HepG2 (cell line): Measurements from ENCODE around the gene MAP3K14. TPM values are rescaled to one million over a fixed set of nuclear protein-coding genes. Genes with fewer than 3 reads are reported as not detected.

Source experiments
- AKAP8 ChIP-seq: sonication (generic); formaldehyde crosslinking; IDR thresholded peaks from 2 replicates; pipeline ENCODE4 v1.5.1; 2020; ENCODE audit warnings: mild to moderate bottlenecking, missing genetic modification reagents
- CAMTA2 ChIP-seq: sonication (generic); formaldehyde crosslinking; IDR thresholded peaks from 2 replicates; pipeline ENCODE4 v1.4.0; 2020; ENCODE audit warnings: mild to moderate bottlenecking, missing genetic modification reagents, borderline replicate concordance
- CENPX ChIP-seq: sonication (generic); formaldehyde crosslinking; IDR thresholded peaks from 2 replicates; pipeline ENCODE4 v1.9.0; 2021; ENCODE audit warnings: mild to moderate bottlenecking, missing genetic modification reagents, moderate library complexity
- DNMT3B ChIP-seq: conservative IDR thresholded peaks from 2 replicates; pipeline ENCODE4 v1.6.1; 2016; ENCODE audit warnings: missing biosample characterization, control low read depth
- EHMT2 ChIP-seq: fragments of 200-600 bp; sonication (generic); IDR thresholded peaks from 2 replicates; pipeline ENCODE4 v1.7.0; 2017; ENCODE audit warnings: antibody characterized with exemption, low read depth, low read length, borderline replicate concordance
- HIVEP1 ChIP-seq: sonication (generic); formaldehyde crosslinking; IDR thresholded peaks from 2 replicates; pipeline ENCODE4 v1.4.0; 2020; ENCODE audit warnings: mild to moderate bottlenecking, missing genetic modification reagents
- KLF6 ChIP-seq: IDR thresholded peaks from 2 replicates; pipeline ENCODE4 v1.8.0; 2016; ENCODE audit warnings: missing biosample characterization, missing genetic modification reagents
- RAD51 ChIP-seq: fragments of 450-650 bp; IDR thresholded peaks from 2 replicates; pipeline ENCODE4 v1.6.1; 2016; ENCODE audit warnings: borderline replicate concordance
- SMYD3 ChIP-seq: sonication (generic); formaldehyde crosslinking; IDR thresholded peaks from 2 replicates; pipeline ENCODE4 v1.8.1; 2023; ENCODE audit warnings: mild to moderate bottlenecking, missing genetic modification reagents
- TAF15 ChIP-seq: fragments of 200-400 bp; formaldehyde crosslinking; IDR thresholded peaks from one replicate; pipeline ENCODE4 v1.6.1; 2018; ENCODE audit warnings: mild to moderate bottlenecking, low read depth, low read length; ENCODE audit not compliant: poor library complexity, severe bottlenecking
- TARDBP ChIP-seq: sonication (generic); formaldehyde crosslinking; IDR thresholded peaks from 2 replicates; pipeline ENCODE4 v1.8.0; 2022; ENCODE audit warnings: mild to moderate bottlenecking, missing genetic modification reagents
- ZGPAT ChIP-seq: IDR thresholded peaks from 2 replicates; pipeline ENCODE4 v1.6.1; 2016; ENCODE audit warnings: mild to moderate bottlenecking
- ZIK1 ChIP-seq: sonication (generic); formaldehyde crosslinking; IDR thresholded peaks from 2 replicates; pipeline ENCODE4 v1.5.0; 2020; ENCODE audit warnings: mild to moderate bottlenecking, low read depth, missing genetic modification reagents, borderline replicate concordance
- ZNF354B ChIP-seq: sonication (generic); formaldehyde crosslinking; IDR thresholded peaks from 2 replicates; pipeline ENCODE4 v1.8.0; 2022; ENCODE audit warnings: mild to moderate bottlenecking, missing genetic modification reagents
- ZNF546 ChIP-seq: sonication (generic); formaldehyde crosslinking; conservative IDR thresholded peaks from 2 replicates; pipeline ENCODE4 v1.8.1; 2023; ENCODE audit warnings: mild to moderate bottlenecking, missing genetic modification reagents
- ZNF614 ChIP-seq: IDR thresholded peaks from 2 replicates; pipeline ENCODE4 v1.6.1; 2018; ENCODE audit warnings: missing biosample characterization, missing genetic modification reagents, inconsistent platforms, borderline replicate concordance
- ZNF761 ChIP-seq: sonication (generic); formaldehyde crosslinking; conservative IDR thresholded peaks from 2 replicates; pipeline ENCODE4 v1.4.0; 2020; ENCODE audit warnings: mild to moderate bottlenecking, missing genetic modification reagents
- polyA plus RNA-seq, 8 experiments: library from polyadenylated mRNA; depleted of rRNA in 3 of 8; stranded (reverse) in 7 of 8; unstranded in 1 of 8; fragments of >200 nt; fragmentation: Illumina TruSeq in 4 of 8; extraction: Trizol in 4 of 8; gene quantifications; 2 replicates each; pipeline versions ENCODE4 v1.2.1 to v1.2.3, GENCODE V29; 2011 to 2016; ENCODE audit warnings: low read depth in 4 of 8, missing spikeins in 1 of 8, mixed read lengths in 1 of 8; ENCODE audit not compliant: insufficient read depth in 1 of 8
- total RNA-seq, 5 experiments: library from RNA; depleted of rRNA; stranded (reverse); fragments of >200 nt; fragmentation: Illumina TruSeq; extraction: Trizol; gene quantifications; 2 replicates each; pipeline ENCODE4 v1.2.3, GENCODE V29; 2016; ENCODE audit warnings: low read depth in 1 of 5
- TF ChIP-seq, protein P1 (sequence below): sonication (generic); formaldehyde crosslinking; IDR thresholded peaks from 2 replicates; pipeline ENCODE4 v1.4.0; 2020; ENCODE audit warnings: mild to moderate bottlenecking, missing genetic modification reagents
- TF ChIP-seq, protein P2 (sequence below): sonication (generic); formaldehyde crosslinking; IDR thresholded peaks from 2 replicates; pipeline ENCODE4 v1.5.0; 2020; ENCODE audit warnings: missing genetic modification reagents

The MAP3K14 gene
- total and polyA plus RNA-seq, 2 of the 13 experiments (the other 11 are each of a cell fraction or from before 2014, with no cell fraction given) = 2.6 TPM

DNA sequence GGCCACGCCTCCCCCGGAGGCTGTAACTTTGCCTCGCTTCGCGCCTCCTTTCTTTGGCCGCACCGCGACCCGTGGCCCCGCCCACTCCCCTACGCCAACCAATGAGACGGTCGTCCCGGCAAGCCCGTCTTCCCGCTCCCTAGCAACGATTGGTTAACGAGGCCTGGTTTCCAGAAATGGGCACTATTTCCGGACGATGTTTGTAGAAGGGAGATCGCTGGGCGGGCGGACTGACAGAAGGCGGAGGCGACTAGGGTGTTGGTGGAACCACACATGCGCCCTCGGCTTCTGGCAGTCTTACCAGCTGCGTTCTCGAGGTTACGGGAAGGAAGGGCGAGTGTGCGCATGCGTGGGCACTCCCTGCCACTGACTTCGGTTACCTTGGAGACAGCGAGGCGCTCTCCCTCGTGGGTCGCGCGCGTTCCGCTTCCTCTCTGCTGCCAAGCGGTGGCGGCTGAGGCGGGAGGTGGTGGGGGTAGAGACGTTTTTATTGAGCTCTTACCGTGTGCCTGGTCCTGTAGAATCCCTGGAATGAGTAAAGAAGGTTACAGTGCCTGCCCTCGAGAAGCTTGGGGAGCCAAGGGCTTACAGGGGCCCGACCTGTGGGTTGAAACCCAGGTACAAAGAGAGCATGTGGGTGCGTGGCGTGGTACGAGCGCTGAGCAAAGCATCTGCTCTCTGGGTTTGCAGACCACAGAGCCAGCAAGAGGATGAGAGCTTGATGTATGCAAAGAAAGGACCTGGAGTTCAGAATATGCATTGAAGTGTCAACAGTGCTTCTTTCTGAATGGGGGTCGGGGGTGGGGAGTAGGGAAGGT is 500 bp upstream of the MAP3K14 start (continued):
- TF ChIP-seq, protein P1, sequence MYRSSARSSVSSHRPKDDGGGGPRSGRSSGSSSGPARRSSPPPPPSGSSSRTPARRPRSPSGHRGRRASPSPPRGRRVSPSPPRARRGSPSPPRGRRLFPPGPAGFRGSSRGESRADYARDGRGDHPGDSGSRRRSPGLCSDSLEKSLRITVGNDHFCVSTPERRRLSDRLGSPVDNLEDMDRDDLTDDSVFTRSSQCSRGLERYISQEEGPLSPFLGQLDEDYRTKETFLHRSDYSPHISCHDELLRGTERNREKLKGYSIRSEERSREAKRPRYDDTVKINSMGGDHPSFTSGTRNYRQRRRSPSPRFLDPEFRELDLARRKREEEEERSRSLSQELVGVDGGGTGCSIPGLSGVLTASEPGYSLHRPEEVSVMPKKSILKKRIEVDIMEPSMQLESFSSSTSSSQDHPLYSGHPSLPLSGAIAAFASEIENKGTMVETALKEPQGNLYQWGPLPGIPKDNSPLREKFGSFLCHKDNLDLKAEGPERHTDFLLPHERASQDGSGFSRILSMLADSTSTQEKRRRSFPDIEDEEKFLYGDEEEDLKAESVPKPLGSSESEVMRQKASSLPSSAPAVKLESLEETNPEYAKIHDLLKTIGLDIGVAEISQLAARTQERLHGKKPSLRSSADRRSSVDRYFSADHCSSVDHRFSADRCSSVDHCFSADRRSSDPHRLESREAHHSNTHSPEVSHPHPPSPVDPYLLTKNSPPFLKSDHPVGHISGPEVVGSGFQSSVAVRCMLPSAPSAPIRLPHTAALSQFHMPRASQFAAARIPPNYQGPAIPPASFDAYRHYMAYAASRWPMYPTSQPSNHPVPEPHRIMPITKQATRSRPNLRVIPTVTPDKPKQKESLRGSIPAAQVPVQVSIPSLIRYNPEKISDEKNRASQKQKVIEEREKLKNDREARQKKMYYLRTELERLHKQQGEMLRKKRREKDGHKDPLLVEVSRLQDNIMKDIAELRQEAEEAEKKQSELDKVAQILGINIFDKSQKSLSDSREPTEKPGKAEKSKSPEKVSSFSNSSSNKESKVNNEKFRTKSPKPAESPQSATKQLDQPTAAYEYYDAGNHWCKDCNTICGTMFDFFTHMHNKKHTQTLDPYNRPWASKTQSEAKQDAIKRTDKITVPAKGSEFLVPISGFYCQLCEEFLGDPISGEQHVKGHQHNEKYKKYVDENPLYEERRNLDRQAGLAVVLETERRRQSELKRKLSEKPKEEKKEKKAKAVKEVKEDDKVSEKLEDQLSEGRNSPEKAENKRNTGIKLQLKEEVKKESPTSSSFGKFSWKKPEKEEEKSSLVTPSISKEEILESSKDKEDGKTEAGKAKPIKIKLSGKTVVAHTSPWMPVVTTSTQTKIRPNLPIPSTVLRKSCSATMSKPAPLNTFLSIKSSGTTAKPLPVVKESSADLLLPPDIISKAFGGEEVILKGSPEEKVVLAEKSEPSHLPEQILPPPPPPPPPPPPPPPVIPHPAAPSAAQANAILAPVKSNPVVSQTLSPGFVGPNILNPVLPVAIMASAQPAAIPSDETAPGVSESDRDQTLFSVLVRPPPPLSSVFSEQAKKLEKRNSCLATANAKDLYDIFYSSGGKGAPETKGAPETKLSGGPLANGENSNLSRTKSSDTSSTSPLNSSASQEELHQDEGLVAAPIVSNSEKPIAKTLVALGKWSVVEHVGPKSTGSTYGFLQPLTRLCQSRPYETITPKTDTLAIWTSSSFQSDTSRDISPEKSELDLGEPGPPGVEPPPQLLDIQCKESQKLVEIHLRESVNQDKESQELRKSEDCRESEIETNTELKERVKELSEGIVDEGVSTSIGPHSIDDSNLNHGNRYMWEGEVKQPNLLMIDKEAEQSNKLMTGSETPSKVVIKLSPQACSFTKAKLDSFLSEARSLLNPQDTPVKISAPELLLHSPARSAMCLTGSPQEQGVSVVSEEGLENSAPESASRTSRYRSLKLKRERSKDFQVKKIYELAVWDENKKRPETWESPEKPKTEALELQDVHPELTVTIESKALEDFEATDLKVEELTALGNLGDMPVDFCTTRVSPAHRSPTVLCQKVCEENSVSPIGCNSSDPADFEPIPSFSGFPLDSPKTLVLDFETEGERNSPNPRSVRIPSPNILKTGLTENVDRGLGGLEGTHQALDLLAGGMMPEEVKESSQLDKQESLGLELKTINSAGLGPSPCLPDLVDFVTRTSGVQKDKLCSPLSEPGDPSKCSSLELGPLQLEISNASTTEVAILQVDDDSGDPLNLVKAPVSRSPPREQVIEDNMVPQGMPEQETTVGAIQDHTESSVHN (CRISPR knock-in tag) = peak; percentile 61; the same call in 1 of the 2 replicates
- TF ChIP-seq ZNF614 (CRISPR knock-in tag) = peak; percentile 70; the same call in 1 of the 2 replicates
- no peak; the same call in 1 of the 2 replicates for TF ChIP-seq HIVEP1
- peak; percentile 30 for TF ChIP-seq ZIK1 (CRISPR knock-in tag)
- no peak for TF ChIP-seq CENPX
- no peak for TF ChIP-seq TAF15
- TF ChIP-seq ZNF354B (CRISPR knock-in tag) = no peak
- no peak for TF ChIP-seq SMYD3 (CRISPR knock-in tag)
- TF ChIP-seq AKAP8 (CRISPR knock-in tag) = no peak
- TF ChIP-seq TARDBP (CRISPR knock-in tag) = no peak; the same call in 1 of the 2 replicates
- no peak for TF ChIP-seq ZNF546
- TF ChIP-seq ZNF761 (CRISPR knock-in tag) = peak; percentile 51; the same call in 1 of the 2 replicates
- peak; percentile 60; the same call in 1 of the 2 replicates for TF ChIP-seq ZGPAT
- TF ChIP-seq EHMT2 = no peak; the same call in 1 of the 2 replicates
- TF ChIP-seq, protein P2, sequence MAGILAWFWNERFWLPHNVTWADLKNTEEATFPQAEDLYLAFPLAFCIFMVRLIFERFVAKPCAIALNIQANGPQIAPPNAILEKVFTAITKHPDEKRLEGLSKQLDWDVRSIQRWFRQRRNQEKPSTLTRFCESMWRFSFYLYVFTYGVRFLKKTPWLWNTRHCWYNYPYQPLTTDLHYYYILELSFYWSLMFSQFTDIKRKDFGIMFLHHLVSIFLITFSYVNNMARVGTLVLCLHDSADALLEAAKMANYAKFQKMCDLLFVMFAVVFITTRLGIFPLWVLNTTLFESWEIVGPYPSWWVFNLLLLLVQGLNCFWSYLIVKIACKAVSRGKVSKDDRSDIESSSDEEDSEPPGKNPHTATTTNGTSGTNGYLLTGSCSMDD = no peak
- TF ChIP-seq RAD51 = no peak
- TF ChIP-seq CAMTA2 (CRISPR knock-in tag) = no peak
- TF ChIP-seq KLF6 = peak; percentile 21; the same call in 1 of the 2 replicates
- TF ChIP-seq DNMT3B (CRISPR knock-in tag) = no peak
